Measurements from ENCODE around the gene ABHD12.

GRCh38 chr20:25310921-25311728 lies 79.5 kb downstream of the ABHD12 start:
- TF ChIP-seq, protein P1, sequence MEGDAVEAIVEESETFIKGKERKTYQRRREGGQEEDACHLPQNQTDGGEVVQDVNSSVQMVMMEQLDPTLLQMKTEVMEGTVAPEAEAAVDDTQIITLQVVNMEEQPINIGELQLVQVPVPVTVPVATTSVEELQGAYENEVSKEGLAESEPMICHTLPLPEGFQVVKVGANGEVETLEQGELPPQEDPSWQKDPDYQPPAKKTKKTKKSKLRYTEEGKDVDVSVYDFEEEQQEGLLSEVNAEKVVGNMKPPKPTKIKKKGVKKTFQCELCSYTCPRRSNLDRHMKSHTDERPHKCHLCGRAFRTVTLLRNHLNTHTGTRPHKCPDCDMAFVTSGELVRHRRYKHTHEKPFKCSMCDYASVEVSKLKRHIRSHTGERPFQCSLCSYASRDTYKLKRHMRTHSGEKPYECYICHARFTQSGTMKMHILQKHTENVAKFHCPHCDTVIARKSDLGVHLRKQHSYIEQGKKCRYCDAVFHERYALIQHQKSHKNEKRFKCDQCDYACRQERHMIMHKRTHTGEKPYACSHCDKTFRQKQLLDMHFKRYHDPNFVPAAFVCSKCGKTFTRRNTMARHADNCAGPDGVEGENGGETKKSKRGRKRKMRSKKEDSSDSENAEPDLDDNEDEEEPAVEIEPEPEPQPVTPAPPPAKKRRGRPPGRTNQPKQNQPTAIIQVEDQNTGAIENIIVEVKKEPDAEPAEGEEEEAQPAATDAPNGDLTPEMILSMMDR (conservative IDR thresholded peaks at IDR 0.05; ENCODE audit: low read depth, low read length): no peak
- TF ChIP-seq EZH2phosphoT487 (IDR thresholded peaks at IDR 0.05; ENCODE audit: borderline replicate concordance, low read length): no peak

Data from PC-3 (cell line).